Smooth muscle cell (in vitro differentiated cells): ENCODE measurements around the gene CNN2. TPM values are rescaled to one million over a fixed set of nuclear protein-coding genes. Genes with fewer than 3 reads are reported as not detected.

ENCODE experiments used
- DNase-seq: peaks from one replicate; lab custom pipeline; 2025; ENCODE audit not compliant: unreplicated experiment; lab: John Stamatoyannopoulos, UW
- H2AFZ ChIP-seq: fragments of 200-600 bp; sonication (generic); 2 replicates; pipeline ENCODE4 v1.6.0; 2016; ENCODE audit warnings: antibody characterized with exemption, low read depth, mild to moderate bottlenecking
- H3F3A ChIP-seq: fragments of 200-600 bp; sonication (generic); 2 replicates; pipeline ENCODE4 v1.6.0; 2017; ENCODE audit warnings: antibody characterized with exemption, low read depth
- H3K27ac ChIP-seq: fragments of 200-600 bp; sonication (generic); 2 replicates; pipeline ENCODE4 v1.5.1; 2016; ENCODE audit warnings: low read depth, mild to moderate bottlenecking
- H3K27me3 ChIP-seq: fragments of 200-600 bp; sonication (generic); 2 replicates; pipeline ENCODE4 v1.6.1; 2016; ENCODE audit warnings: low read depth, mild to moderate bottlenecking
- H3K36me3 ChIP-seq: fragments of 200-600 bp; sonication (generic); 2 replicates; pipeline ENCODE4 v1.5.1; 2016; ENCODE audit warnings: low read depth
- H3K4me1 ChIP-seq: fragments of 200-600 bp; sonication (generic); 2 replicates; pipeline ENCODE4 v1.5.1; 2016; ENCODE audit warnings: low read depth
- H3K4me2 ChIP-seq: fragments of 200-600 bp; sonication (generic); 2 replicates; pipeline ENCODE4 v1.6.0; 2016; ENCODE audit warnings: mild to moderate bottlenecking
- H3K4me3 ChIP-seq: fragments of 200-600 bp; sonication (generic); 2 replicates; pipeline ENCODE4 v1.5.1; 2016; ENCODE audit warnings: mild to moderate bottlenecking
- H3K79me2 ChIP-seq: fragments of 200-600 bp; sonication (generic); 2 replicates; pipeline ENCODE4 v1.6.0; 2016; ENCODE audit warnings: low read depth, mild to moderate bottlenecking
- H3K9ac ChIP-seq: fragments of 200-600 bp; sonication (generic); 2 replicates; pipeline ENCODE4 v1.6.0; 2016; ENCODE audit warnings: low read depth
- H3K9me3 ChIP-seq: fragments of 200-600 bp; sonication (generic); replicated peaks from 2 replicates; pipeline ENCODE4 v1.5.1; 2016; ENCODE audit warnings: low read depth
- H4K20me1 ChIP-seq: fragments of 200-600 bp; sonication (generic); 2 replicates; pipeline ENCODE4 v1.6.0; 2016; ENCODE audit warnings: low read depth
- WGBS: methylation state at CpG from one replicate; pipeline ENCODE4 v1.1.7; 2016; ENCODE audit warnings: low lambda C conversion rate; 5-methylcytosine and 5-hydroxymethylcytosine counted together
- polyA plus RNA-seq: library from polyadenylated mRNA; unstranded; fragments of >200 nt; fragmentation: Nextera tagmentation; extraction: Ambion mirVana; gene quantifications from 2 replicates; pipeline ENCODE4 v1.2.1, GENCODE V29; 2016
- total RNA-seq: library from RNA; depleted of rRNA; stranded (reverse); fragments of >200 nt; gene quantifications from 2 replicates; pipeline ENCODE4 v1.2.3, GENCODE V29; 2014
- TF ChIP-seq, protein P1 (sequence below): fragments of 200-600 bp; sonication (generic); IDR thresholded peaks from 2 replicates; pipeline ENCODE4 v1.5.1; 2017; ENCODE audit warnings: borderline replicate concordance, mild to moderate bottlenecking, antibody characterized with exemption; ENCODE audit not compliant: insufficient read depth, poor library complexity, severe bottlenecking

CNN2 gene
- total and polyA plus RNA-seq, 2 experiments from 2014 or later, result 150 to 392 TPM

DNA sequence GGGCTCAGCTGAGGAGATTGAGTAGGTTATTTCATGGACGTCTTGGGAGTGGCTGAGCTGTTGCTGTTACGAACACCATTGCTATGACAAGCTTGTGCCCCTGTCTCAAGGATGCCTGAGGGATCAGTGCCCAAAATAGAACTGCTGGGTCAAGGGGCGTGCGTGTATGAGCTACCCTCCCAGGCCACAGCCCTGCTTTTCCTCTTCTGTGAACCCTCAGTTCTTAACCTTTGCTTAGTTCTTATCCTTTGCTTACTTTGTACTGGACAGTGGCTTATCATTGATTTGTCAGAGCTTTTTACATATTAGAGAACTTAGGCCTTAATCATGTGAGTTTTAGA is 49.6 kb downstream of the CNN2 start:
- Histone ChIP-seq H3K9me3 (no peaks in the 10 kb centered on the region), H3K36me3 (no peaks in the 10 kb centered on the region), H3F3A (no peaks in the 10 kb centered on the region), H3K27me3 (peaks cover 6% of the 10 kb centered on the region), H3K79me2 (no peaks in the 10 kb centered on the region), H3K27ac (no peak overlapping the region), H3K9ac (no peak overlapping the region), H2AFZ (no peak overlapping the region), H3K4me3 (no peak overlapping the region), H3K4me1 (no peaks in the 10 kb centered on the region), H4K20me1 (peaks cover 10% of the 10 kb centered on the region), H3K4me2 (no peak overlapping the region)
- no peak for DNase-seq
- 92% methylated on average over 4 of the region's 4 CpGs for WGBS
- TF ChIP-seq, protein P1, sequence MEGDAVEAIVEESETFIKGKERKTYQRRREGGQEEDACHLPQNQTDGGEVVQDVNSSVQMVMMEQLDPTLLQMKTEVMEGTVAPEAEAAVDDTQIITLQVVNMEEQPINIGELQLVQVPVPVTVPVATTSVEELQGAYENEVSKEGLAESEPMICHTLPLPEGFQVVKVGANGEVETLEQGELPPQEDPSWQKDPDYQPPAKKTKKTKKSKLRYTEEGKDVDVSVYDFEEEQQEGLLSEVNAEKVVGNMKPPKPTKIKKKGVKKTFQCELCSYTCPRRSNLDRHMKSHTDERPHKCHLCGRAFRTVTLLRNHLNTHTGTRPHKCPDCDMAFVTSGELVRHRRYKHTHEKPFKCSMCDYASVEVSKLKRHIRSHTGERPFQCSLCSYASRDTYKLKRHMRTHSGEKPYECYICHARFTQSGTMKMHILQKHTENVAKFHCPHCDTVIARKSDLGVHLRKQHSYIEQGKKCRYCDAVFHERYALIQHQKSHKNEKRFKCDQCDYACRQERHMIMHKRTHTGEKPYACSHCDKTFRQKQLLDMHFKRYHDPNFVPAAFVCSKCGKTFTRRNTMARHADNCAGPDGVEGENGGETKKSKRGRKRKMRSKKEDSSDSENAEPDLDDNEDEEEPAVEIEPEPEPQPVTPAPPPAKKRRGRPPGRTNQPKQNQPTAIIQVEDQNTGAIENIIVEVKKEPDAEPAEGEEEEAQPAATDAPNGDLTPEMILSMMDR, result no peak

DNA sequence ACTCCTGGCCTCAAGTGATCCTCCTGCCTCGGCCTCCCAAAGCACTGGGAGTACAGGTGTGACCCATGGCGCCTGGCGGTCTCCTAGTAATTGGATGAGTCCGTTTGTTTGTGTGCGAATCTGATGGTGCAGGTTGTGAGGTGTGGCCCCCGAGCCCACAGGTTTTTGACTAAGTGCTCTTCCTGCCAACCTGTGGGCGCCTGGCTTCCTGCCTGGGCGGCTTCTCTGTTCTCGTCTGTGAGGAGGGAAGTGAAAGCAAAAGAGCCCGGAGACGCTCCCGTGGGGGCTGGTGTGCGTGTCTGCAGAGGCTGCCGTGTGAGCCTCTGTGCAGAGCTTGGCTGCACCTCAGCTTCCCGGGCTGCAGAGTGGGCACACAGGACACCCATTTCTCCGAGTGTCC is 50.5 kb downstream of the CNN2 start:
- H3F3A ChIP-seq, result no peaks in the 10 kb centered on the region
- no peak overlapping the region for H3K9ac ChIP-seq
- H3K36me3 ChIP-seq, result no peaks in the 10 kb centered on the region
- no peaks in the 10 kb centered on the region for H3K27me3 ChIP-seq
- DNase-seq, result no peak
- TF ChIP-seq, protein P1, result no peak
- H4K20me1 ChIP-seq, result peaks cover 7% of the 10 kb centered on the region
- no peak overlapping the region for H2AFZ ChIP-seq
- H3K27ac ChIP-seq, result no peak overlapping the region
- H3K4me1 ChIP-seq, result no peaks in the 10 kb centered on the region
- no peaks in the 10 kb centered on the region for H3K79me2 ChIP-seq
- 95% methylated on average over 16 of the region's 16 CpGs for WGBS
- no peaks in the 10 kb centered on the region for H3K9me3 ChIP-seq
- H3K4me2 ChIP-seq, result no peak overlapping the region
- no peak overlapping the region for H3K4me3 ChIP-seq

DNA sequence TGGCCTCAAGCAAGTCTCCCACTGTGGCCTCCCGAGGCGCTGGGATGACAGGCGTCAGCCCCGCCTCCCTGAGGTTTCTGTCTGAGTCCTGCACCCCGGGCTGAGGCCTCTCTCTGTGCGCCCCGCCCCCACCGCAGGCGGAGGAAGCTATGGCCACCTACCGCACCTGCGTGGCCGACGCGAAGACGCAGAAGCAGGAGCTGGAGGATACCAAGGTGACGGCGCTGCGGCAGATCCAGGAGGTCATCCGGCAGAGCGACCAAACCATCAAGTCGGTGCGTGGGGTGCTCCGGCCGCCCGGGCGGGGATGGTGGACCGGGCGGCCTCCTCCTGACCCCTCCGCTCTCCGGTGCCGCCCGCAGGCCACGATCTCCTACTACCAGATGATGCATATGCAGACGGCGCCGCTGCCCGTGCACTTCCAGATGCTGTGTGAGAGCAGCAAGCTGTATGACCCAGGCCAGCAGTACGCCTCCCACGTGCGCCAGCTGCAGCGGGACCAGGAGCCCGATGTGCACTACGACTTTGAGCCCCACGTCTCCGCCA is 53.2 kb downstream of the CNN2 start:
- Histone ChIP-seq H3K27me3 (no peaks in the 10 kb centered on the region), H3K9ac (no peak overlapping the region), H3K9me3 (no peaks in the 10 kb centered on the region), H3K79me2 (no peaks in the 10 kb centered on the region), H3K4me2 (no peak overlapping the region), H2AFZ (no peak overlapping the region), H3K27ac (no peak overlapping the region), H3F3A (no peaks in the 10 kb centered on the region), H3K4me3 (no peak overlapping the region), H4K20me1 (no peaks in the 10 kb centered on the region), H3K36me3 (no peaks in the 10 kb centered on the region), H3K4me1 (no peaks in the 10 kb centered on the region)
- no peak for DNase-seq
- TF ChIP-seq, protein P1, result no peak
- whole genome bisulfite sequencing, result 95% methylated on average over 45 of the region's 45 CpGs
